BLaER1 (cell line): Measurements from ENCODE around the gene SCFD2.

Source experiments
- H3K27ac ChIP-seq: shearing (Covaris generic); formaldehyde crosslinking; 2 replicates; pipeline ENCODE4 v1.8.1; 2022
- H3K27me3 ChIP-seq: shearing (Covaris generic); formaldehyde crosslinking; 2 replicates; pipeline ENCODE4 v1.8.1; 2022
- H3K36me3 ChIP-seq: shearing (Covaris generic); formaldehyde crosslinking; 2 replicates; pipeline ENCODE4 v1.8.1; 2022
- H3K4me1 ChIP-seq: shearing (Covaris generic); formaldehyde crosslinking; 2 replicates; pipeline ENCODE4 v1.8.1; 2022
- H3K4me2 ChIP-seq: shearing (Covaris generic); formaldehyde crosslinking; 2 replicates; pipeline ENCODE4 v1.8.1; 2022
- H3K4me3 ChIP-seq: shearing (Covaris generic); formaldehyde crosslinking; 2 replicates; pipeline ENCODE4 v1.8.1; 2022
- H3K9ac ChIP-seq: shearing (Covaris generic); formaldehyde crosslinking; 2 replicates; pipeline ENCODE4 v1.8.1; 2022
- H3K9me3 ChIP-seq: shearing (Covaris generic); formaldehyde crosslinking; 2 replicates; pipeline ENCODE4 v1.8.1; 2022
- H4K20me1 ChIP-seq: shearing (Covaris generic); formaldehyde crosslinking; 2 replicates; pipeline ENCODE4 v1.8.1; 2022
- Cebpa-rat ChIP-seq: shearing (Covaris generic); IDR thresholded peaks from 2 replicates; pipeline ENCODE4 v1.8.1; 2022

SCFD2 gene

GRCh38 chr4:52961666-52962412 lies 404.0 kb downstream of the SCFD2 start:
- TF ChIP-seq Cebpa-rat: no peak

GRCh38 chr4:52959541-52959940 lies 406.3 kb downstream of the SCFD2 start:
- H3K9ac ChIP-seq: no peak overlapping the region
- H3K9me3 ChIP-seq: no peaks in the 10 kb centered on the region
- H3K4me1 ChIP-seq: peaks cover 11% of the 10 kb centered on the region; the same call in 1 of the 2 replicates
- no peak overlapping the region for H3K4me3 ChIP-seq
- H4K20me1 ChIP-seq: no peaks in the 10 kb centered on the region
- TF ChIP-seq Cebpa-rat: no peak
- H3K4me2 ChIP-seq: no peak overlapping the region
- no peaks in the 10 kb centered on the region for H3K36me3 ChIP-seq
- no peak overlapping the region for H3K27ac ChIP-seq
- H3K27me3 ChIP-seq: no peaks in the 10 kb centered on the region

More at GRCh38 chr4:52961666-52962412, 404.0 kb downstream of the SCFD2 start:
- Histone ChIP-seq H4K20me1 (no peaks in the 10 kb centered on the region), H3K36me3 (no peaks in the 10 kb centered on the region), H3K9ac (no peak overlapping the region), H3K4me3 (no peak overlapping the region), H3K27me3 (no peaks in the 10 kb centered on the region), H3K4me1 (peaks cover 10% of the 10 kb centered on the region; the same call in 1 of the 2 replicates), H3K4me2 (no peak overlapping the region), H3K9me3 (no peaks in the 10 kb centered on the region), H3K27ac (no peak overlapping the region)

- H3K36me3 ChIP-seq: no peaks in the 10 kb centered on the region
- no peaks in the 10 kb centered on the region for H3K9me3 ChIP-seq
- H4K20me1 ChIP-seq: no peaks in the 10 kb centered on the region
- no peaks in the 10 kb centered on the region for H3K27me3 ChIP-seq
- H3K4me1 ChIP-seq: peaks cover 11% of the 10 kb centered on the region; the same call in 1 of the 2 replicates
- no peak for TF ChIP-seq Cebpa-rat
- no peak overlapping the region for H3K4me2 ChIP-seq
- H3K4me3 ChIP-seq: no peak overlapping the region
- H3K9ac ChIP-seq: no peak overlapping the region
- H3K27ac ChIP-seq: no peak overlapping the region
Measured at GRCh38 chr4:52957835-52958631, 407.8 kb downstream of the SCFD2 start.

GRCh38 chr4:52957220-52957686 lies 408.6 kb downstream of the SCFD2 start:
- Histone ChIP-seq H3K4me2 (peak overlapping the region; percentile 21), H3K4me3 (no peak overlapping the region), H3K9ac (no peak overlapping the region), H3K9me3 (no peaks in the 10 kb centered on the region), H3K4me1 (peaks cover 11% of the 10 kb centered on the region; the same call in 1 of the 2 replicates), H3K36me3 (no peaks in the 10 kb centered on the region), H3K27ac (no peak overlapping the region), H3K27me3 (no peaks in the 10 kb centered on the region), H4K20me1 (no peaks in the 10 kb centered on the region)
- no peak for TF ChIP-seq Cebpa-rat

- no peak overlapping the region for H3K9ac ChIP-seq
- no peak overlapping the region for H3K4me3 ChIP-seq
- no peaks in the 10 kb centered on the region for H3K9me3 ChIP-seq
- no peak overlapping the region for H3K27ac ChIP-seq
- peaks cover 11% of the 10 kb centered on the region; the same call in 1 of the 2 replicates for H3K4me1 ChIP-seq
- H3K36me3 ChIP-seq: no peaks in the 10 kb centered on the region
- peak overlapping the region; percentile 21; the same call in 1 of the 2 replicates for H3K4me2 ChIP-seq
- no peaks in the 10 kb centered on the region for H3K27me3 ChIP-seq
- H4K20me1 ChIP-seq: no peaks in the 10 kb centered on the region
- no peak for TF ChIP-seq Cebpa-rat
Measured at GRCh38 chr4:52956691-52957090, 409.2 kb downstream of the SCFD2 start.

GRCh38 chr4:52954560-52955170 lies 411.2 kb downstream of the SCFD2 start:
- H3K4me3 ChIP-seq: no peak overlapping the region
- H3K9me3 ChIP-seq: no peaks in the 10 kb centered on the region
- no peaks in the 10 kb centered on the region for H4K20me1 ChIP-seq
- no peak for TF ChIP-seq Cebpa-rat
- no peaks in the 10 kb centered on the region for H3K27me3 ChIP-seq
- H3K36me3 ChIP-seq: no peaks in the 10 kb centered on the region
- no peak overlapping the region for H3K27ac ChIP-seq
- peaks cover 11% of the 10 kb centered on the region; the same call in 1 of the 2 replicates for H3K4me1 ChIP-seq
- H3K4me2 ChIP-seq: no peak overlapping the region
- no peak overlapping the region for H3K9ac ChIP-seq

GRCh38 chr4:52952540-52952939 lies 413.3 kb downstream of the SCFD2 start:
- Histone ChIP-seq H3K36me3 (no peaks in the 10 kb centered on the region), H3K4me2 (no peak overlapping the region), H3K4me1 (peaks cover 8% of the 10 kb centered on the region; the same call in 1 of the 2 replicates), H3K9ac (no peak overlapping the region), H3K9me3 (no peaks in the 10 kb centered on the region), H3K27ac (no peak overlapping the region), H4K20me1 (no peaks in the 10 kb centered on the region), H3K27me3 (no peaks in the 10 kb centered on the region), H3K4me3 (no peak overlapping the region)
- TF ChIP-seq Cebpa-rat: no peak

GRCh38 chr4:52951016-52951415 lies 414.8 kb downstream of the SCFD2 start:
- Histone ChIP-seq H3K4me2 (no peak overlapping the region), H3K9me3 (no peaks in the 10 kb centered on the region), H3K27me3 (no peaks in the 10 kb centered on the region)

GRCh38 chr4:52950226-52950625 lies 415.6 kb downstream of the SCFD2 start:
- H4K20me1 ChIP-seq: no peaks in the 10 kb centered on the region
- no peak overlapping the region for H3K4me3 ChIP-seq
- no peak overlapping the region for H3K9ac ChIP-seq
- no peaks in the 10 kb centered on the region for H3K36me3 ChIP-seq
- H3K4me1 ChIP-seq: no peaks in the 10 kb centered on the region; the same call in 1 of the 2 replicates
- no peaks in the 10 kb centered on the region for H3K9me3 ChIP-seq
- TF ChIP-seq Cebpa-rat: no peak
- H3K4me2 ChIP-seq: no peak overlapping the region
- no peak overlapping the region for H3K27ac ChIP-seq
- H3K27me3 ChIP-seq: no peaks in the 10 kb centered on the region

More at GRCh38 chr4:52951016-52951415, 414.8 kb downstream of the SCFD2 start:
- Histone ChIP-seq H4K20me1 (no peaks in the 10 kb centered on the region), H3K9ac (no peak overlapping the region), H3K36me3 (no peaks in the 10 kb centered on the region), H3K27ac (no peak overlapping the region), H3K4me3 (no peak overlapping the region), H3K4me1 (no peaks in the 10 kb centered on the region; the same call in 1 of the 2 replicates)
- no peak for TF ChIP-seq Cebpa-rat
